GM18517 (cell line): ENCODE data around the gene ASF1A.

Source experiments
- ATAC-seq: cut with Tn5 transposase; IDR thresholded peaks from one replicate; pipeline ENCODE4 v1.9.1; 2021; ENCODE audit warnings: mild to moderate bottlenecking, moderate library complexity; ENCODE audit not compliant: unreplicated experiment

ASF1A gene

DNA sequence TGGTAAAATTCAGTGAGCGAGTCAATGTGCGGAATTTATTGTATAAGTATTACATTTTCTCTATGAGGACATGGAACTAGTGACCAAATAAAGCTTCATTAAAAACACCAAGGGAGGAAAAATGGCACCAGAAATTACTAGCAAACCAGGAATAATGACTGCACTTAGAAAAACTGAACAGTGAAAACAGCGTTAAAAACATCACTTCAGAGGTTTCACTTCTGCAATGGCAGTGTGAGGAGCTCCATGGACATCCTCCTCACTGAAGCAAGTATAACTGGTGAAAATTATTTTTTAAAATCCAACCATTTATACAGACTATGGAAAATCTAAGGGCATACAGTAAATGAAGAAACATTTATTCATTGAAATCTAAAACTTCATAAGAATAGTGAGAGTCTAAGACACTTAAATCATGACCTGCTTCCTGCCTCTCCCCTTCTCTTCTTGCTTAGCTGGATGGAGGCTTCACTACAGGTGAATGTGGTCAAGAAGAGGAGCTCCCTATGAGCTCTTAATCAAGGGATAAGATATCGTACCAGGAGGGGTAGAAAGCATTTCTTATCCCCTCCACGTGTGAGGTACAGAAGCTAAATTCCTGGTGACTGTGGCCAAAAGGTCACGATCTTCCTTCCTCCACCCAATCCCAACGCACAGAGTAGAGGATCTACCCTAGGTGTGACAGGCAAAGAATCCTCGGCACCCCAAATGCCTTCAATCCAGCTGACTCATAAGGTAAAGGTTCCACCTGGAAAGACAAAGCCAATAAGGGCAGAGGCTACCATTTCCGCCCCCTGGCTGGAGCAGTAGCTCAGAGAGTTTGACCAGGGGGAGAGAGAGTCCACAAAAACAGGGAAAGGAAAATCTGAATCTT is 12.3 kb upstream of the ASF1A start:
- ATAC-seq, result peak; percentile 88

DNA sequence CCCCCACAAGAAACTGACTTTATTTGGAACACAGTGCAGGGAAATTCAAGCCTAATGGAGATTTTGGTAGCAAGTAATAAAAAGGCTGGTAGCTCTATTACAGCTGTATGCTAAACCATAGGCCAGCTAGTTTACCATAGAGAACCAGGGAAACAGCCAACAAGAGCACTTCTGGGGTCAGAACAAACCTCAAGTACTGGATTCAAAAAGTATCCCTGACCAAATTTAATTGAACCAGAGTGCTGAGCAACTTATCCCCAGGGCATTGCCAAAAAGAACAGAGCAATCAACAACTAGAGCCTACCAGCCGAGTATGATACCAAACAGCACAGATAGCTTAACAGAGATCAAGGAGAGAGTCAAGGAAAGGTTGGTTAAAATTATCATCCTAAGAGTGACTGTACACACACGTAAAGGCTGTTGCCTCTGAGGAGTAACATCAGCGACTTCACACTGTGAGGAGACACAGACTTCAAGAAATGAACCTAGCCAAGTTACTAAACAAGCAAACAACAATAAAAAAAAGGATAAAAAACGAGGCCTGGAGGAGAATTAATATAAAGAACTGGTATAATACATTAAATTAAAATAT is 11.5 kb upstream of the ASF1A start:
- no peak for ATAC-seq

DNA sequence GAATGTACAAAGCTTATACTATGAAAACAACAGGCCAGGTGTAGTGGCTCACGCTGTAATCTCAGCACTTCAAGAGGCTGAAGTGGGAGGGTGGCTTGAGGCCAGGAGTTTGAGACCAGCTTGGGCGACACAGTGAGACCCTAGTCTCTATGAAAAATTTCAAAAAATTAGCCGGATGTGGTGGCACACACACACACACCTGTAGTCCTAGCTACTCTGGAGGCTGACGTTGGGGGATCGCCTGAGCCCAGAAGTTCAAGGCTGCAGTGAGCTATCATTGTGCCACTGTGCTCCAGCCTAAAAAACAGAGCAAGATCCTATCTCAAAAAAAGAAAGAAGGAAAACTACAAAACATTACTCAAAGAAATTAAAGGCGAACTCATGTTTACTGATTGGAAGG is 7.3 kb upstream of the ASF1A start:
- no peak for ATAC-seq

DNA sequence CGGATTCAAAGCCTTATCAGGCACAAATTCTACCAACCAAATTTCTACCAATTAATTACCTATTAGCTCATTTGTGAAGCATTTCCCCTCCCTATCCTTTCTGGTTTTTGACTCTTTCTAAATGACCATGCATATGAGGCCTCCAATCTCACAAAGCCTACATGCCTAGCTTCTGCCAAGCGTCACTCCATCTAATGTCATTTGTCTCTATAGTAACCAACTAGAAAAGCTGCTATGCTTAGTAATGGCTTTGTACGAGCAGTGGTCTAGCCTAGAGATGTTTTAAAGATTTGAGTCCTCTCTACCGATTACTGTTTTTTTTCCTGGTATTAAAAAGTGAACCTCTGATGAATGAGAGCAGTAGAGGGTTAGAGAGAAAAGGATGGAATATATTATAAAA is 4.8 kb upstream of the ASF1A start:
- ATAC-seq, result no peak

DNA sequence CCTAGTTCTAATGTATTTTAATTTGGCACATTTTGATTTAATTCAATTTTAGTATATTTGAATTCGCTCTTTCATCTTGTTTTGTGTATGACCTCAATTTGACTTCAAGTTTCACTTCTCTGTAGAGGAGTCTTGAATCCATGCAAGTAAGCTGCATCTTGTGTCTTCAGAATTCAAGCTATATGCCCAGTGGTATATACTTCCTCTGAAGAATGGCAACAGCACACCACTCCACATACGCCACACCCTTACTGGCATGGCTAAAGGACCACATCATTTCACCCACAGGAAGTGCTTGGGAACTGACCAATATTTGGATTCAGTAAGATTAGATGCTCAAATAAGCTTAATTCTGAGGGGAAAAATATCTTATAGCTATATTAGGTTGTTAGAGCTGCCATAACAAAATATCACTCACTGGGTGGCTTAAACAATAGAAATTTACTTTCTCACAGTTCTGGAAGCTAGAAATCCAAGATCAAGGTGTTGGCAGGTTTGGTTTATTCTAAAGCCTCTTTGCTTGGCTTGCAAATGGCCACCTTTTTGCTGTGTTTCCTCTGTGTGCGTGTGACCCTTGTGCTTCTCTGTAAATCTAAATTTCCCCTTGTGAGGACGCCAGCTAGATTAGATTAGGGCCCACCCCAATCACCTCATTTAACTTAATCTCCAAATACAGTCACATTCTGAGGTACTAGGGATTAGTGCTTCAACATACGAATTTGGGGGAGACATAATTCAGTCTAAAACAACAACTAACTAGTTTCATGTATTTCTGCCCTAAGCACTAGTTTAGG is 2.8 kb upstream of the ASF1A start:
- no peak for ATAC-seq

DNA sequence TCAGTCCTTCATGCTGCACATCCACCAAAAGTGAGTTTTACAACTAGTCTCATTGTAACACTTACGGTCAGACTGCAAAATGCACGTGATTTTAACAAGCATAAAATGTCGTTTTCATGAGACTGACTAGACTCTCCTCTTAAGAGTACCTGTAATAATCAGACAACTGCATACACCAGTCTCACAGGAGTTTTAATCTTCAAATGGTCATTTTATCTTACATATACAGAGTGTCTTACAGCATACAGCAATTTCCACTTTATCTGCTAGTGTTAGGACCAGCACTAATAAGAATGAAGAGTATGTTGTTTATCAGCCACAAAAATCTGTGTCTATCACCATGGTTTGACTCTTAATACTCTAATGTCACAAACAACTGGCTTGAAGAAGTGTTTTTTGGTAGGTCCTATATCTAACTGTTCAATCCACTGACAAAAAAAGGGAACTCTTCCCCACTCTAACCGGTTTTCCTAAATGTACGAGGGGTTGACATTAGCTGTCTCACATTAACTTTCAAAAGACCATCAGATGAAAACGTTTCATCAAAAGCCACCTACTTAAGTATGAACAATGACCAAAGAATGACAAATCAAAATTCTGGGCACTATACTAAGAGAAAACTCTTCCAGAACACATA is 1.5 kb upstream of the ASF1A start:
- ATAC-seq, result no peak

DNA sequence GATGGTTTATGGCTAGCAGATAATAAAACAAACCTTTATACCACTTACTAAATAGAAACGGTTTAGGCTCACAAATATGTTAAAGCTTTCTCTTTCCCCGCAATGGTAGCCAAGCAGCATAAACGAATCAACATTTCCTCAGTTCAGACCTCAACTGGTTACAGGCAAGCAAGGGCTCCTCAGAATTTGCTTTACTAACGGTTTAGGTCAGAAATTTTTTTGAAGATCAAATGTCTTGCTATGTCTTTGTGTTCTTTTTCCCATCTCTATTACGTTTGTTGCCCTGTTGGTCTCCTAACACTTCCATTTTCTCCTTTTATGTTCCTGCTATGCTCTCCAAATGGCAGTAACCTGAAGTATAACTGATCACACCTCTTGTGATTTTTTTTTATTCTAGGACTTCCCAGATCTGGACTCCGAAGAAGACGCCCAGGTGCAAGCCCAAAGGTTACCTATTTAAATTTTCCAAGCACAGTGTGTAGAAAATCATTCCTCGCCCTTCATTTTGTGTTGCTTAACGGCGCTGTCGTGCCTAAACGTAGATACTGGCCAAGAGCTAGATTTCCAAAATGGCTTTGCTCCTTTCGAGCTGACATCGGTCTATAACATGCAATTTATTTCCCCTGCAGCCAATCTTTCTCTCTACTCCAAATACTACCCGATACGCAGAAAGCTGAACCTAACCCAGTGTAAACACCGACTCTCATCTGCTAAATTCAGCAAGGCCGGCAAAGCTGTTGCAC is 717 bp upstream of the ASF1A start:
- peak; percentile 21 for ATAC-seq

DNA sequence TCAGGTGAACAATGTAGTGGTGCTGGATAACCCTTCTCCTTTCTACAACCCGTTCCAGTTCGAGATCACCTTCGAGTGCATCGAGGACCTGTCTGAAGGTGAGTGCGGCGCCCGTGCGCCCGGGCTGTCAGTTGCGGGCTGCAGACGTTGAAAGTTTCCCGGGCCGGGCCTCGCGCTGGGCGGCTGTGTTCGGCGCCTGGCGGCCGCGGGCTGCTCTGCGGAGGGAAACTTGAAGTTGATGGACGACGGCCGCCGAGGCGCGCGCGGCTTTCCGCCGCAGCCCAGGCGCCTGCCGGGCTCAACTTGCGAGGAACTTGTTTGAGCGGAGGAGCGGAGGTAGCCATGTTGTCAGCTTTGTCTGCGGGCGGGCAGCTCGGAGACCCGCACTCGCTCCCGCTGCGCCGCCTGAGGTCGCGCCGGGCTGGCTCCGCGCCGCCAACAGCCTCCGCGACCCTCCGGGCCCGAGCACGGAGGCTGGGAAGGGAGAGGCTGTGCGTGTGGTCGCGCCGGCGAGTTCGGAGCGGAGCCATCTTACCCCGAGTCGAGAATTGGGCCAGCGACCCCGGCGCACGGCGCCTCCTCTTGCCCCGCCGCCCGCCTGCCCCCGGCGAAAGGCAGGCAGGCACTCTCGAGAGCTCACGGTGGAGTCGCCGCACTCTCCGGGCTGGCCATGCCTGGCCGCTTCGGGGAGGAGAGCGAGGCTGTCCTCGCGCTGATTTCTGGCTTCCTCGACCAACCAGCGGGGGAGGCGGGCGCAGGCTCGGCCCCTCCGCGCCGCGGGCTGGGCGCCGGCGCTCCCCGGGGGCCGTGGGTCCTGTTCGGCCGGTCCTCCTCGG is 691 bp downstream of the ASF1A start:
- peak; percentile 25 for ATAC-seq

DNA sequence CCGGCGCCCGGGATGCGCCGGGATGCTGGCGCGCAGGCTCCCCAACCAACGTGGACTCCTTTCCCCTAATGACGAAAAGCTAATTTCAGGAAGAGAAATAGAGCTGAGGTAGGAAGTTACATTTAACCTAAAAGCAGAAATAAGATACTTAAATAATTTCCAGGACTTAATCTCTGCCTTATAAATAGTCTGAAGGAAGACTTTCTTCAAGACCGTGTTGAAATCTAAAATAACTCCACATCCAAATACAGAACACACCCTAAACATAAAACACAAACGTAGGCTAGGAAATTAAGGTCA is 1.3 kb downstream of the ASF1A start:
- no peak for ATAC-seq

DNA sequence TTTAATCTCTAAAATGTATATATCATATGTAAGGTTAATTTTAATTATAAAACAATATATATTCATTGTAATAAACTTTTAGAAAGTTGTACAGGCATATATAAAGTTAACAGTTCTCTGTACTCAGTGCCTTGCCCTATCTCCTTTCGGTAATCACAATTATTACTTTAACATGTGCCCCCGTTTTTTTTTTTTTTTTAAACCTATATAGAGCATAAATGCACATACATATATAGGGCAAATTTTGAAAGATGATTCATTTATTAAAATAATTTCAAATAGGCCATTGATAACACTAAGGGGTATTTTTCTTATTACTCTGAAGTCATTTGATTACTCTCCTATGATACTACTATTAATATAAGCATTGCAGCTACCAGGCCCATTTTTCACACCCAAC is 1.9 kb downstream of the ASF1A start:
- no peak for ATAC-seq

DNA sequence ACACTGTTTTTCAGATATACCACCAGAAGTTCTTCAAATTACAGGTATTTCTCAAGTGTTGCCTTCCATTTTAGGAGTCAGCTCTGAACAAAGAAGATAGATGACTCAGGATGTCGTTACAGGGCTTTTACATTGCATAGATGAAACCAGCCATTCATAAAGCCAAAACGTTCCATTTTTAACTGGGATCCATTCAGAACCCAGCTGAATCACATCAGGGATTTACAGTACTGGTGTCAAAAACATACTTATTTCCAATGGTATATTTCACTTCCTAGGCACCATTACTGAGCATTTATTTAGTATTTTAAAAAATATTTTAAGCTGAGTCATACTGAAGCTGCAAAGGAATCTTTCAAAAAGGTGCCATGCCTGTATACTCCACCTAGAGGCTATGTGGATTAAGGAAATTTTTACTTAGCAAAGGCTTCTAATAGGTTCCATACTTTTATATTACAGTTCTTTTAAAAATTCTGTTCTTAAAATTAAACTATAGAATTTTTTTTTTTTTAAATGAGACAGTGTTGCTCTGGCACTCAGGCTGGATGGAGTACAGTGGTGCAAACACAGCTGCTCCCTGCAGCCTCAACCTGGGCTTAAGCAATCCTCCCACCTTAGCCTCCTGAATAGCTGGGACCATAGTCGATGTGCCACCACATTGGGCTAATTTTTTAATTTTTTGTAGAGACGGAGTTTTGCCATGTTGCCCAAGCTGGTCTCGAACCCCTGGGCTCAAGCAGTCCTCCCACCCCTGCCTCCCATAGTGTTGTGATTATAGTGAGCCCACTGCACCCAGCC is 2.6 kb downstream of the ASF1A start:
- peak; percentile 36 for ATAC-seq

DNA sequence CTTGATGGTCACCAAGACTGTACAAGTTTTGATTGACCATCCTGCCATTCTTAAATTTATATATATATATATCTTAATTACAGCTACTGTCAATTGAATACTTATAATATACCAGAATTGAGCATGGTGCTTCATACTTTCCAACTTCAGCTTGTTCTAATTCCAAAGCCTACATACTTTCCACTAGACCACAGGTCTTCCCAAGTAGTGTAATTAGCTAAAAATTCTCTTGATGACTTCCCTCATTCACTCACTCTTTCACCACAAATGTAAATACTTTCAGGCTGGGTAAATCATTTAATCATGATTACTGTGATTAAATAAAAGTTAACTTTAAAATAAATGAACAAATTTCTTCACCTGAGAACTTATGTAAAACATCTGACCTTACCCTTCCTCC is 3.4 kb downstream of the ASF1A start:
- no peak for ATAC-seq

DNA sequence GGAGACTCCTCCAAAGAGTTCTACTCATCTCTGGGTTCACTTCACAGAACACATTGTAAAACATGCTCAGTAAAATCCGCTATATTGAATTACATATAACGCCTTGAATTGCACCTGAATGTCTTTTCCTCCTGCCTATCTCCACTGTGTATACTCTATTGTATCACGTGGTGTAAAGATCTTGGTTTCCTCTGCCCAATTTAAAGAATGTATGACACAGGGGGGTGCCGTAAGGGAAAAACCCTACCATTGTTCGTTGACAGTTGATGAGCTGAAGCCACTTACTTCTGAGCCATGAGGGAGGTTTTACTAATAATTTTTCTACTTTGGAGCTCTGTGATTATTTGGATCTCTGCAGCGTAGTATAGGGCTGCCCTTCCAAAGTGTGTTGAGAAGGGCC is 6.0 kb downstream of the ASF1A start:
- ATAC-seq, result no peak

DNA sequence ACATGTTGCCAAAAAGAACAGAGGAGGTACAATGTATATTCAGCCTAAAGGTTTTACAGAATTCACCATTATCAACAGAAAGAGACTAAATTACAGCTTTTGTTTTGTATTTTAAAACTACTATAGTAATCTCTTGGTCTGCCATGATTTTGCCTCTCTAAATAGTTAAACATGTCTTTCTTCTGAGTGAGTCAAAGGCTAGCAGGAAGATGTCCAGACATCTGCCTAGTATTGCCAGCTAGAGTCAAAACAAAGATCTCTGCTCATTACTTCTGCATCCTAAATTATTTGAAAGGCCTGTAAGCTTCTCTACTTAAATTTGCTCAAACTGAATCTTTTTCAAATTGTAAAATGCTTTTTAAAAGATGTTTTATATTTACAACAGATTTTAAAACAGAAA is 8.8 kb downstream of the ASF1A start:
- ATAC-seq, result no peak

DNA sequence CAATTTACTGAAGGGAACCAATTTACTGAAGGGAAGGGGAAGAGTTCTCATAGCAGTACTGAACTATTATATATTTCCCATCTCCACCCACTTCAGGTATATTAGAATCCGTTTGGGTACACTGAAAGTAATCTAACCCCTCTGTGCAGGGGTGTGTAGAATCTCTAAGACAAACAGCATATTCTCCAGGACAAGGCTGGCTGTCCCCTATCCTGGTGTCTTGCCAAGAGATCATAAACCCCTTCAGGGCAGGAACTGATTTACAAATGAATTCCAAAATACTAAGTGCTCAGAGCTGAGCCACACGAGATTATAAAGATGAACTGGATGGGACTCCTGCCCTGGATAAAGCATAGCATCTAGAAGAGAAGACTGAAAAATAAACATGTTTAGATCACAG is 9.2 kb downstream of the ASF1A start:
- no peak for ATAC-seq

DNA sequence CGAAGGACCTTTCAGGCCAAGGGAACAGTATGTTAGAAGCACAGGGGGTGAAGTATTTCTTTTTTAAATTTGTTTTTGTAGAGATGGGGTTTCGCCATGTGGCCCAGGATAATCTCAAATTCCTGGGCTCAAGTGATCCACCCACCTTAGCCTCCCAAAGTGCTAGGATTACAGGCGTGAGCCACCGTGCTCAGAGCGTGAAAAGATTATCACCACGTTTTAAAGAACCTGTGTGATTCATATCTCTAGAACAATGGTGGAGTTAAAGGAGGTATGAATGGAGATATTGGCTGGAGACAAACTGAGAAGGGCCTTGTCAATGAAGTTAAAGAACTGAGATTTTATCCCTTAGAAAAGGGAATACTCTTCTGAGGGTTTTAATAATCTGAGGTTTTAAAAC is 9.7 kb downstream of the ASF1A start:
- no peak for ATAC-seq

DNA sequence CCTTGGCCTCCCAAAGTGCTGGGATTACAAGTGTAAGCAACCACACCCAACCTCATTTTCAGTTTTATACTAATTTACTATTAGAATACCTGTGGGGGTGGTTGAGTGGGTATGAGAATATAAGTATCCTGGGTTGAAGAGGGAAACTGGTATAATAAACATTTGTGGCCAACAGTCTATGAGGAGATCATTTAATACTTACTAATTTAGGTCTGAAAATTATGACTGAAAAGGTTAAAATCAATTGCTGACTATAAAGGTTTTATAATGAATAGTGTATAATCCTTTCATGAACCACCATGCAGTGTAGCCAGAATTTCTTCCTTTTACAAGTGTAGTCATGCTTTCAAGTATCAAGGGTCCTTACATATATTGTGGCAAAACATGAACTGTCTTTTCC is 11.1 kb downstream of the ASF1A start:
- ATAC-seq, result no peak

DNA sequence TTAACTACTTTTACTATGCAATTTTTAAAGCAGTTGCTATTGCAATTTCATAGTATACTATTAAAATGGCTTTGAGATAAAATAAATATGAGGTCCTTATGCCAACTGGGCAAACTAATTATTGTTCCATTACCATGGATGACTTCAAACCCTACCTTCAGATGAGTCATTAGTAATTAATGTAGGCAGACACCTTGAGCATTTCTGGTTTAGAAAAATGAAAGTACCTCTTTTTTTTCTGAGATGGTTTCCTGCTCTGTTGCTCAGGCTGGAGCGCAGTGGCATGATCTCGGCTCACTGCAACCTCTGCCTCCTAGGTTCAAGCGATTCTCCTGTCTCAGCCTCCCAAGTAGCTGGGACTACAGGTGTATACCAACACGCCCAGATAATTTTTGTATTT is 11.9 kb downstream of the ASF1A start:
- no peak for ATAC-seq

DNA sequence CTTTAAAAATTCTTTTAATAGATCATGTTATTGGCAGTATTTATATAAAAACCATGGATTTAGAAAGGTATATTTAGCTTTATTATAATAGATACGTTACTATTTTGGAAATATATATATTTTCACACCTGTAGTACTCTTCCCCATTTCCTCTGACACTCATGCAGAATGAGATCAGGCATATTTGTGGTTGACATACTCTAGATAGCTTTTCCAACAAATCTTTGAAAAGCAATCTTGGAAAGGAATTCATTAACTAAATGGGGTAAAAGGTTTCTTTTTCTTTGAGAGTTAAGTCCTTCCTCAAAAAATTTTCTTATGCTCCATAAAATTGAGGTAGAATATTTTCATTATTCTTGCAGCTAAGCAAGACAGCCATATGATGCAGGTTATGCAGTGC is 14.5 kb downstream of the ASF1A start:
- ATAC-seq, result no peak
